ENCODE results near the gene SLC6A9.

SLC6A9 gene

DNA sequence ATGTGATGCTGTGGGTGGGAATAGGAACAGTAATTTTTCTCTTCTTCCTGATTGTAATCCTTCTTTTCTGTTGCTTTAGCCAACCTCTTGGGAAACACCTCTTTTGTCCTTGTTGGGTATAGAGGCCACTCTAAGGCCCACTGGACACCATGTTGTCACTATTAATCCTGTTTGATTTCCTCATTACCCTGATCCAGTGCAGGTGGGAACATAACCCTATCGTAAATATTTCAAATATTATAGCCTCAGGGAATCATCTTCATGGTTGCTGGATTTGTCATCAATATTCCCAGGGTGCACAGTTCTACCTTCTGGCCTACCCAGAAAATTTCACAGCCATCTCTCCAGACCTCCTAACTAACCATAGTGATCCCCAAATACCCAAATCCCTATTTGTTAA, 27.9 kb upstream of the SLC6A9 start:
- Histone ChIP-seq H4K5ac (ENCODE audit: low read length) (no peak overlapping the region), H3K18ac (ENCODE audit: low read length) (no peak overlapping the region), H3K4ac (ENCODE audit: low read depth, low read length) (no peak overlapping the region), H3K36me3 (ENCODE audit: control insufficient read depth, insufficient read depth, low read length) (no peaks in the 10 kb centered on the region), H2BK15ac (replicated peaks; ENCODE audit: low read depth) (no peak overlapping the region), H3K79me2 (ENCODE audit: control insufficient read depth, insufficient read depth, low read length) (no peaks in the 10 kb centered on the region), H3K9ac (ENCODE audit: low read length) (no peak overlapping the region), H3K4me2 (ENCODE audit: low read length) (no peak overlapping the region), H2BK120ac (ENCODE audit: low read depth, low read length) (no peak overlapping the region), H3K79me1 (ENCODE audit: low read length) (no peaks in the 10 kb centered on the region), H3K27me3 (ENCODE audit: insufficient read depth, low read length, poor library complexity) (peaks cover 1% of the 10 kb centered on the region), H2BK5ac (ENCODE audit: low read length) (no peak overlapping the region), H3K4me3 (ENCODE audit: low read length) (no peak overlapping the region), H3K56ac (ENCODE audit: low read length) (no peak overlapping the region), H3K4me1 (ENCODE audit: control insufficient read depth, low read depth, low read length) (no peaks in the 10 kb centered on the region), H2AK5ac (ENCODE audit: low read length) (no peak overlapping the region), H3K27ac (ENCODE audit: low read depth, low read length) (no peak overlapping the region), H3K23ac (ENCODE audit: low read length) (no peak overlapping the region), H4K8ac (ENCODE audit: low read depth, low read length) (no peak overlapping the region)
- WGBS (ENCODE audit: extremely low coverage, insufficient coverage, low lambda C conversion rate), result no CpG with 5 or more reads among the region's 1 CpG
- no peak for DNase-seq

DNA sequence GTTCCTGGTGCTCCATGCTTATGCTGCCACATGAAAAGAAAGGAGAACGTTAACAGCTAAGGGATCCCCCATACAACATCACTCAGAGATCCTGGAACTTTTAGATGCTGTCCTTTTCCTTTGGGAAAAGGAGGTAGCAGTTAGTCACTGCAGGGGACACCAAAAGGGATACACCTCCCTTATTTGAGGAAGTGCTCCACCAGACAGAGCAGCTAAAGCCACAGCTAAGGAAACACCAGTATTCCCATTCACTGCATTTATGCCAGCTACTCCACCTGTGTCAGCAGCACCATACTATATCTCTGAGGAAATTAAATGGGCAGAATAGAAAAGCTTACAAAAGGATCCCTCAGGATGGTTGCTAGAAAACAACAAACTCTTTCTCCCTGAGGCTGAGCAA, 26.0 kb upstream of the SLC6A9 start:
- Histone ChIP-seq H2BK120ac (ENCODE audit: low read depth, low read length) (no peak overlapping the region), H3K56ac (ENCODE audit: low read length) (no peak overlapping the region), H4K5ac (ENCODE audit: low read length) (no peak overlapping the region), H3K4me2 (ENCODE audit: low read length) (no peak overlapping the region), H2BK15ac (replicated peaks; ENCODE audit: low read depth) (no peak overlapping the region), H2BK5ac (ENCODE audit: low read length) (no peak overlapping the region), H3K4ac (ENCODE audit: low read depth, low read length) (no peak overlapping the region), H3K18ac (ENCODE audit: low read length) (no peak overlapping the region), H4K8ac (ENCODE audit: low read depth, low read length) (no peak overlapping the region), H3K4me3 (ENCODE audit: low read length) (no peak overlapping the region), H3K36me3 (ENCODE audit: control insufficient read depth, insufficient read depth, low read length) (no peaks in the 10 kb centered on the region), H3K27me3 (ENCODE audit: insufficient read depth, low read length, poor library complexity) (peaks cover 1% of the 10 kb centered on the region), H3K4me1 (ENCODE audit: control insufficient read depth, low read depth, low read length) (no peaks in the 10 kb centered on the region), H2AK5ac (ENCODE audit: low read length) (no peak overlapping the region), H3K79me2 (ENCODE audit: control insufficient read depth, insufficient read depth, low read length) (no peaks in the 10 kb centered on the region), H3K9ac (ENCODE audit: low read length) (no peak overlapping the region), H3K27ac (ENCODE audit: low read depth, low read length) (no peak overlapping the region), H3K79me1 (ENCODE audit: low read length) (no peaks in the 10 kb centered on the region), H3K23ac (ENCODE audit: low read length) (no peak overlapping the region)
- no CpG with 5 or more reads among the region's 1 CpG for WGBS (ENCODE audit: extremely low coverage, insufficient coverage, low lambda C conversion rate)
- DNase-seq, result no peak

DNA sequence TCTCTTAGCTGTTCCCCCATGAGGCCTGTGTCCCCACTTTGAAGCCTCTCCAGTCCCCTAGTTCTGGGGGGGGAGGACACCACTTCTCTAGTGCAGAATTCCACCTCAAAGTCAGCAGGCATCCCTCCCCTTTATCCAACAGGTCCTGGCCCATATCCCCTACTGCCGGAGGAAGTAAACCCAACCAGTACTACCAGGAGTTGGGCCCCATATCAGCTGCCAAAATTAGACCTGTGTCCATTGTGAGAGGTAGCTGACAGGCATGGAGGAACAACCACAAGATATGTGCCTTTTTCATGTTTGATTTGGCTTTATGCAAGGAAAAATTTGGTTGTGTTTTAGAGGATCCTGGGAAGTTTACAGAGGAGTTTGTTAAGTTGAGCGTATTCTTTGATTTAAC, 22.1 kb upstream of the SLC6A9 start:
- H3K27me3 ChIP-seq (ENCODE audit: insufficient read depth, low read length, poor library complexity), result no peaks in the 10 kb centered on the region
- H3K27ac ChIP-seq (ENCODE audit: low read depth, low read length), result no peak overlapping the region
- no peaks in the 10 kb centered on the region for H3K79me1 ChIP-seq (ENCODE audit: low read length)
- H3K4me2 ChIP-seq (ENCODE audit: low read length), result no peak overlapping the region
- H4K5ac ChIP-seq (ENCODE audit: low read length), result no peak overlapping the region
- H3K4me3 ChIP-seq (ENCODE audit: low read length), result no peak overlapping the region
- H3K56ac ChIP-seq (ENCODE audit: low read length), result no peak overlapping the region
- H3K9ac ChIP-seq (ENCODE audit: low read length), result no peak overlapping the region
- no peak overlapping the region for H2BK15ac ChIP-seq (replicated peaks; ENCODE audit: low read depth)
- H4K8ac ChIP-seq (ENCODE audit: low read depth, low read length), result no peak overlapping the region
- H3K4ac ChIP-seq (ENCODE audit: low read depth, low read length), result no peak overlapping the region
- no peak overlapping the region for H3K18ac ChIP-seq (ENCODE audit: low read length)
- DNase-seq, result no peak
- no peaks in the 10 kb centered on the region for H3K79me2 ChIP-seq (ENCODE audit: control insufficient read depth, insufficient read depth, low read length)
- no peaks in the 10 kb centered on the region for H3K36me3 ChIP-seq (ENCODE audit: control insufficient read depth, insufficient read depth, low read length)
- no CpG with 5 or more reads among the region's 2 CpGs for WGBS (ENCODE audit: extremely low coverage, insufficient coverage, low lambda C conversion rate)
- no peak overlapping the region for H2AK5ac ChIP-seq (ENCODE audit: low read length)
- no peak overlapping the region for H2BK120ac ChIP-seq (ENCODE audit: low read depth, low read length)
- no peaks in the 10 kb centered on the region for H3K4me1 ChIP-seq (ENCODE audit: control insufficient read depth, low read depth, low read length)
- H2BK5ac ChIP-seq (ENCODE audit: low read length), result no peak overlapping the region
- no peak overlapping the region for H3K23ac ChIP-seq (ENCODE audit: low read length)

DNA sequence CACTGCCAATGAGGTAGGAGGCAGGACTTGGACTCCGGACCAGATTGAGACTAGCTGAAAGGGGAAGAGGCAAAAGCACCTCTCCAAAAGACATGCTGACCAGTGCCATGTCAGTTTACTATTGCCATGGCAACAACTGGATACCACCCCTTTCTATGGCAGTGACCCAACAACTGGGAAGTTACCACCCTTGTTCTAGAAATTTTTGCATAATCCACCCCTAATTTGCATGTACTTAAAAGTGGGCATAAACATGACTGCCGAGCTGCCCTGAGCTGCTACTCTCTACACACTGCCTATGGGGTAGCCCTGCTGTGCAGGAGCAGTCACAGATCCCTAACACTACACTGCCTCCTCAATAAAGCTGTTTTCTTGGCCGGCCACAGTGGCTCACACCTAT, 19.0 kb upstream of the SLC6A9 start:
- H3K27me3 ChIP-seq (ENCODE audit: insufficient read depth, low read length, poor library complexity), result no peaks in the 10 kb centered on the region
- H3K79me2 ChIP-seq (ENCODE audit: control insufficient read depth, insufficient read depth, low read length), result no peaks in the 10 kb centered on the region
- H2BK15ac ChIP-seq (replicated peaks; ENCODE audit: low read depth), result no peak overlapping the region
- H3K4me2 ChIP-seq (ENCODE audit: low read length), result no peak overlapping the region
- H4K8ac ChIP-seq (ENCODE audit: low read depth, low read length), result no peak overlapping the region
- H3K4ac ChIP-seq (ENCODE audit: low read depth, low read length), result no peak overlapping the region
- no peak overlapping the region for H2AK5ac ChIP-seq (ENCODE audit: low read length)
- WGBS (ENCODE audit: extremely low coverage, insufficient coverage, low lambda C conversion rate), result no CpG with 5 or more reads among the region's 3 CpGs
- H3K4me3 ChIP-seq (ENCODE audit: low read length), result no peak overlapping the region
- no peak overlapping the region for H2BK120ac ChIP-seq (ENCODE audit: low read depth, low read length)
- H3K9ac ChIP-seq (ENCODE audit: low read length), result no peak overlapping the region
- no peaks in the 10 kb centered on the region for H3K79me1 ChIP-seq (ENCODE audit: low read length)
- H3K56ac ChIP-seq (ENCODE audit: low read length), result no peak overlapping the region
- DNase-seq, result peak; percentile 39
- no peaks in the 10 kb centered on the region for H3K4me1 ChIP-seq (ENCODE audit: control insufficient read depth, low read depth, low read length)
- no peak overlapping the region for H3K18ac ChIP-seq (ENCODE audit: low read length)
- H3K23ac ChIP-seq (ENCODE audit: low read length), result no peak overlapping the region
- no peak overlapping the region for H3K27ac ChIP-seq (ENCODE audit: low read depth, low read length)
- no peak overlapping the region for H4K5ac ChIP-seq (ENCODE audit: low read length)
- H2BK5ac ChIP-seq (ENCODE audit: low read length), result no peak overlapping the region
- no peaks in the 10 kb centered on the region for H3K36me3 ChIP-seq (ENCODE audit: control insufficient read depth, insufficient read depth, low read length)

DNA sequence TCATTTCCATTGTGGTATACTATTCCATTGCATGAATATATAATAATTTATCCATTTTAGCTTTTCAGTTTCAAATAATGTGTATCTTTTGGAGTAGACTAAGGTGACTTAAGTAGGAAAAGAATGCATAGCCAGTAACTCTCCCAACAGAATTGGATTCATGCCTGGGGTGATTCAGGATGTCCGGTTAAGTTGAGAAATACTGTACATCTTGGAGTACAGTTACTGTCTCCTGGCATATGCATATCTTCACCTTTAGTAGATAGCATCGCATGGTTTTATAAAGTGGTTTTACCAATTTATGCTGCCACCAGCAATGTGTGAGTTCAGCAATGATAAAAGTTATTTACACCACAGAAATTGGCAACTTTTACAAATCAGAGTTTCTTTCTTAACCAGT, 18.6 kb upstream of the SLC6A9 start:
- no peak overlapping the region for H3K9ac ChIP-seq (ENCODE audit: low read length)
- H2BK120ac ChIP-seq (ENCODE audit: low read depth, low read length), result no peak overlapping the region
- H3K79me2 ChIP-seq (ENCODE audit: control insufficient read depth, insufficient read depth, low read length), result no peaks in the 10 kb centered on the region
- H2AK5ac ChIP-seq (ENCODE audit: low read length), result no peak overlapping the region
- no peak overlapping the region for H3K4me3 ChIP-seq (ENCODE audit: low read length)
- no peak overlapping the region for H4K5ac ChIP-seq (ENCODE audit: low read length)
- H3K23ac ChIP-seq (ENCODE audit: low read length), result no peak overlapping the region
- H3K27ac ChIP-seq (ENCODE audit: low read depth, low read length), result no peak overlapping the region
- no peak overlapping the region for H3K4me2 ChIP-seq (ENCODE audit: low read length)
- H3K4me1 ChIP-seq (ENCODE audit: control insufficient read depth, low read depth, low read length), result no peaks in the 10 kb centered on the region
- H3K18ac ChIP-seq (ENCODE audit: low read length), result no peak overlapping the region
- no peak for DNase-seq
- H3K56ac ChIP-seq (ENCODE audit: low read length), result no peak overlapping the region
- H3K79me1 ChIP-seq (ENCODE audit: low read length), result no peaks in the 10 kb centered on the region
- H3K36me3 ChIP-seq (ENCODE audit: control insufficient read depth, insufficient read depth, low read length), result no peaks in the 10 kb centered on the region
- no peak overlapping the region for H3K4ac ChIP-seq (ENCODE audit: low read depth, low read length)
- H2BK5ac ChIP-seq (ENCODE audit: low read length), result no peak overlapping the region
- H2BK15ac ChIP-seq (replicated peaks; ENCODE audit: low read depth), result no peak overlapping the region
- H3K27me3 ChIP-seq (ENCODE audit: insufficient read depth, low read length, poor library complexity), result no peaks in the 10 kb centered on the region
- WGBS (ENCODE audit: extremely low coverage, insufficient coverage, low lambda C conversion rate), result no CpG with 5 or more reads among the region's 2 CpGs
- no peak overlapping the region for H4K8ac ChIP-seq (ENCODE audit: low read depth, low read length)

DNA sequence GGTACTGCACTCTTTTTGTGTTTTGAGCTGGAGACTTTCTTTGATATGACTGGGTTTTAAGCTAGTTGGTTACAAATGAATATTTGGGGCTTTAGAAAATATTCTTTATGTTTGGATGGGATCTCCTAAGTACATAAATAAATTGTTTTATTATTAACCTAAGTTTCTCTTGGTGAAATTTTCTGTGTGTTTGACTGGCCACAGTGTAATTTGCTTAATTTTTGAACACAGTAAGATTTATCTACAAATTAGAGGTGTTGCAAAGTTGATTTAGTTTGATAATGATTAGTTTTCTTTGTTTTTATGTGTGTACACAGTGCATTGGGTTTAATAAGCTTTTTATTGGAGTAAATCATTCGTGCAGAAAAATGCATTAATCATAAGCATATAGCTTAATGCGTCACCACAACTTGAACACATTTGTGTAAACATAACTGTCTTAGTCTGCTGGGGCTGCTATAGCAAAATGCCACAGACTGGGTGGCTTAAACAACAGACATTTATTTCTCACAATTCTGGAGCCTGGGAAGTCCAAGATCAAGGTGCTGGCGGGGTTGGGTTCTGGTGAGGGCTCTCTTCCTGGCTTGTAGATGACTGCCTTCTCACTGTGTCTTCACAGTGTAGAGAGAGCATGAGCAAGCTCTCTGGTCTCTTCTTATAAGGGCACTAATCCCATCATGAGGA, 17.4 kb upstream of the SLC6A9 start:
- Histone ChIP-seq H3K23ac (ENCODE audit: low read length) (no peak overlapping the region), H3K9ac (ENCODE audit: low read length) (no peak overlapping the region), H3K36me3 (ENCODE audit: control insufficient read depth, insufficient read depth, low read length) (no peaks in the 10 kb centered on the region), H4K8ac (ENCODE audit: low read depth, low read length) (no peak overlapping the region), H2BK5ac (ENCODE audit: low read length) (no peak overlapping the region), H2AK5ac (ENCODE audit: low read length) (no peak overlapping the region), H3K79me2 (ENCODE audit: control insufficient read depth, insufficient read depth, low read length) (no peaks in the 10 kb centered on the region), H3K27ac (ENCODE audit: low read depth, low read length) (no peak overlapping the region), H4K5ac (ENCODE audit: low read length) (no peak overlapping the region), H3K79me1 (ENCODE audit: low read length) (no peaks in the 10 kb centered on the region), H2BK15ac (replicated peaks; ENCODE audit: low read depth) (no peak overlapping the region), H3K4me1 (ENCODE audit: control insufficient read depth, low read depth, low read length) (no peaks in the 10 kb centered on the region), H3K4me3 (ENCODE audit: low read length) (no peak overlapping the region), H3K4me2 (ENCODE audit: low read length) (no peak overlapping the region), H2BK120ac (ENCODE audit: low read depth, low read length) (no peak overlapping the region), H3K4ac (ENCODE audit: low read depth, low read length) (no peak overlapping the region), H3K27me3 (ENCODE audit: insufficient read depth, low read length, poor library complexity) (no peaks in the 10 kb centered on the region), H3K56ac (ENCODE audit: low read length) (no peak overlapping the region), H3K18ac (ENCODE audit: low read length) (no peak overlapping the region)
- no peak for DNase-seq
- no CpG with 5 or more reads among the region's 3 CpGs for whole genome bisulfite sequencing (ENCODE audit: extremely low coverage, insufficient coverage, low lambda C conversion rate)
